Ishikawa (cell line): ENCODE results near the gene GLRX5.

Experiments used
- CEBPB ChIP-seq: IDR thresholded peaks from 2 replicates; pipeline ENCODE4 v1.6.1; 2012
- CREB1 ChIP-seq: IDR thresholded peaks from 2 replicates; pipeline ENCODE4 v1.6.1; 2012; ENCODE audit warnings: low read depth
- EGR1 ChIP-seq: IDR thresholded peaks from 2 replicates; pipeline ENCODE4 v1.6.1; 2012
- EP300 ChIP-seq: IDR thresholded peaks from 2 replicates; pipeline ENCODE4 v1.6.1; 2012; ENCODE audit warnings: borderline replicate concordance
- FOXM1 ChIP-seq: IDR thresholded peaks from 2 replicates; pipeline ENCODE4 v1.6.1; 2012; ENCODE audit warnings: low read depth, borderline replicate concordance
- NFIC ChIP-seq: IDR thresholded peaks from 2 replicates; pipeline ENCODE4 v1.6.1; 2012
- RAD21 ChIP-seq: IDR thresholded peaks from 2 replicates; pipeline ENCODE4 v1.6.1; 2012; ENCODE audit warnings: low read depth
- TAF1 ChIP-seq: IDR thresholded peaks from 2 replicates; pipeline ENCODE4 v1.6.1; 2012; ENCODE audit warnings: low read depth, mild to moderate bottlenecking
- TCF12 ChIP-seq: IDR thresholded peaks from 2 replicates; pipeline ENCODE4 v1.6.1; 2012; ENCODE audit warnings: low read depth
- TEAD4 ChIP-seq: IDR thresholded peaks from 2 replicates; pipeline ENCODE4 v1.6.1; 2012
- YY1 ChIP-seq: IDR thresholded peaks from 2 replicates; pipeline ENCODE4 v1.6.1; 2012; ENCODE audit warnings: low read depth
- ZBTB7A ChIP-seq: IDR thresholded peaks from 2 replicates; pipeline ENCODE4 v1.6.1; 2012; ENCODE audit warnings: low read depth
- TF ChIP-seq, protein P1 (sequence below): IDR thresholded peaks from 2 replicates; pipeline ENCODE4 v1.6.1; 2012; ENCODE audit warnings: low read depth, mild to moderate bottlenecking
- TF ChIP-seq, protein P2 (sequence below): IDR thresholded peaks from 2 replicates; pipeline ENCODE4 v1.6.1; 2012
- TF ChIP-seq, protein P3 (sequence below): IDR thresholded peaks from 2 replicates; pipeline ENCODE4 v1.6.1; 2012

GLRX5 gene

DNA sequence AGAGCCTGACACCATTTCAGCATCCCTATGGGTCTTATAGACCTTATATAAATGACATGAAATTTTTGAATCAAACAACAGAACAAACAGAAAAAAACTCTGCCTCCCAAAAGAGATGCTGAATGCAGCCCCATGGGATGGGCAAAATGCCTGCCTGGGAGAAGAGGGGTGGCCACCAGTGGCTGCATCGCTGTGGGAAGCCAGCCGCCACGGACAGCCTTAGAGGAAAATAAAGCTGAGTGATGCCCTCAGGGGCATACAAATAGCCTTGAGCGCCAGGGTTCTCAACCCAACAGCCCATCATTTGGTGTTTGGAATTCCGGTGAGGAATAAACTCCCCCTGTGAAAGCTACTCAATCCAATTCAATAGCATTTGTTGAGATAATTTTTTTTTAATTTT is 41.3 kb upstream of the GLRX5 start:
- TF ChIP-seq RAD21 = no peak

DNA sequence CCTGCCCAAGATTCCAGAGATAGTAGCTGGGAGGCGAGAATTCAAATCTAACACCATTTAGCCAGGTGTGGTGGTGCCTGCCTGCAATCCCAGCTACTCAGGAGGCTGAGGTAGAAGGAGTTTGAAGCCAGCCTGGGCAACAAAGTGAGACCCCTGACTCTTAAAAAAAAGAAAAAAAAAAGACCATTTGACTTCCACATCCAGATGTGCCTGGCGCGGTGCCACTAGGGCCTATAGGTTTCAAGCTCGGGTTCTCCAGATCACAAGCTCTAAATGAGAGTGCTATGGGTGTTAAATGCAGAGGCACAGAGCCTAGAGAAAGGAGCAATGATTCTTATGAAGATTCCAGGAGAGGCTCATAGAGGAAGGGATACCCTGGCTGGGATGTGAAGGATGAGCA is 40.9 kb upstream of the GLRX5 start:
- TF ChIP-seq, protein P1, sequence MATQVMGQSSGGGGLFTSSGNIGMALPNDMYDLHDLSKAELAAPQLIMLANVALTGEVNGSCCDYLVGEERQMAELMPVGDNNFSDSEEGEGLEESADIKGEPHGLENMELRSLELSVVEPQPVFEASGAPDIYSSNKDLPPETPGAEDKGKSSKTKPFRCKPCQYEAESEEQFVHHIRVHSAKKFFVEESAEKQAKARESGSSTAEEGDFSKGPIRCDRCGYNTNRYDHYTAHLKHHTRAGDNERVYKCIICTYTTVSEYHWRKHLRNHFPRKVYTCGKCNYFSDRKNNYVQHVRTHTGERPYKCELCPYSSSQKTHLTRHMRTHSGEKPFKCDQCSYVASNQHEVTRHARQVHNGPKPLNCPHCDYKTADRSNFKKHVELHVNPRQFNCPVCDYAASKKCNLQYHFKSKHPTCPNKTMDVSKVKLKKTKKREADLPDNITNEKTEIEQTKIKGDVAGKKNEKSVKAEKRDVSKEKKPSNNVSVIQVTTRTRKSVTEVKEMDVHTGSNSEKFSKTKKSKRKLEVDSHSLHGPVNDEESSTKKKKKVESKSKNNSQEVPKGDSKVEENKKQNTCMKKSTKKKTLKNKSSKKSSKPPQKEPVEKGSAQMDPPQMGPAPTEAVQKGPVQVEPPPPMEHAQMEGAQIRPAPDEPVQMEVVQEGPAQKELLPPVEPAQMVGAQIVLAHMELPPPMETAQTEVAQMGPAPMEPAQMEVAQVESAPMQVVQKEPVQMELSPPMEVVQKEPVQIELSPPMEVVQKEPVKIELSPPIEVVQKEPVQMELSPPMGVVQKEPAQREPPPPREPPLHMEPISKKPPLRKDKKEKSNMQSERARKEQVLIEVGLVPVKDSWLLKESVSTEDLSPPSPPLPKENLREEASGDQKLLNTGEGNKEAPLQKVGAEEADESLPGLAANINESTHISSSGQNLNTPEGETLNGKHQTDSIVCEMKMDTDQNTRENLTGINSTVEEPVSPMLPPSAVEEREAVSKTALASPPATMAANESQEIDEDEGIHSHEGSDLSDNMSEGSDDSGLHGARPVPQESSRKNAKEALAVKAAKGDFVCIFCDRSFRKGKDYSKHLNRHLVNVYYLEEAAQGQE = no peak
- TF ChIP-seq YY1 = no peak

DNA sequence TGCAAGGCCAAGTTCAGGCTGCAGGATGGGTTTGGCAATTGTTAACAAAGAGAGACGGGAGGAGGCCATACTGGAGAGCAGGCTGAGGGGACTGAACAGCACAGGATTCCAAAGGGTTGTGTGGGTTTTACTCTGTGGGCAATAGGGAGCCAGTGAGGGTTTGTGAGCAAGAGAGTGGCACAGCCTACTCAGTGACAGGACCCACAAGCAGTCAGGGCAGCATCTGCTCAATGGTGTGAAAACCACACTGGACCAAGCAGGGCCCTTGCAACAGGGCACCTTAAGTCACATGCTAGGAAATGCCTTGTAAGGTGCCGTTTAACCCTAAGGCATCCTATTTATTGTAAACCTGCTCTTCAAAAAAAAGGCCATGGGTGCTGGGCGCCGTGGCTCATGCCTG is 40.4 kb upstream of the GLRX5 start:
- TF ChIP-seq, protein P1 = no peak
- TF ChIP-seq EP300 (no peak), TCF12 (no peak), YY1 (no peak), TAF1 (no peak), TEAD4 (no peak), CEBPB (no peak), FOXM1 (no peak), NFIC (no peak), RAD21 (no peak), ZBTB7A (no peak), EGR1 (no peak), CREB1 (no peak)
- TF ChIP-seq, protein P2, sequence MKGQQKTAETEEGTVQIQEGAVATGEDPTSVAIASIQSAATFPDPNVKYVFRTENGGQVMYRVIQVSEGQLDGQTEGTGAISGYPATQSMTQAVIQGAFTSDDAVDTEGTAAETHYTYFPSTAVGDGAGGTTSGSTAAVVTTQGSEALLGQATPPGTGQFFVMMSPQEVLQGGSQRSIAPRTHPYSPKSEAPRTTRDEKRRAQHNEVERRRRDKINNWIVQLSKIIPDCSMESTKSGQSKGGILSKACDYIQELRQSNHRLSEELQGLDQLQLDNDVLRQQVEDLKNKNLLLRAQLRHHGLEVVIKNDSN = no peak
- TF ChIP-seq, protein P3, sequence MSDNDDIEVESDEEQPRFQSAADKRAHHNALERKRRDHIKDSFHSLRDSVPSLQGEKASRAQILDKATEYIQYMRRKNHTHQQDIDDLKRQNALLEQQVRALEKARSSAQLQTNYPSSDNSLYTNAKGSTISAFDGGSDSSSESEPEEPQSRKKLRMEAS = no peak

DNA sequence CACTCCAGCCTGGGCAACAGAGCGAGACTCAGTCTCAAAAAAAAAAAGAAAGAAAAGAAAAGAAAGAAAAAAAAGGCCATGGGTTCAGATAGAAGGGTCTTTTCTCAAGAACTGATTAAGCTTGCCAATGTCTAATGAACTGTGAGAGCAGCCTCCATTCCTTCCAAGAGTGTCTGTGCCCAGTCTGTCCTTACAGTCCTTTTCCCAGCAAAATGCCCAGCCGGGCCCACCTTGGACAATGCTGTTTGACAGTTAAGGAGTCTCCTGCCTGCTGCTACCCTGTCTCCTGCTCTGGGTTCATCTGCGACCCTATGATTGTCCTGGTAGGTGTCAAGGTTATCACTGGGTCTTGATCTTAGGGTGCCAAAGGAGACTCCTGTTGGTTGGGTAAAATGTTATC is 39.8 kb upstream of the GLRX5 start:
- no peak for TF ChIP-seq TAF1
- TF ChIP-seq TEAD4 = no peak
- no peak for TF ChIP-seq EGR1
- TF ChIP-seq ZBTB7A = no peak
- TF ChIP-seq EP300 = no peak
- TF ChIP-seq, protein P1 = no peak
- TF ChIP-seq, protein P3 = no peak

GRCh38 chr14:95495538-95496025 is 39.3 kb upstream of the GLRX5 start:
- TF ChIP-seq TCF12 (no peak), CEBPB (no peak), EGR1 (no peak), CREB1 (no peak)
- TF ChIP-seq, protein P1 = no peak
